Lung microvascular endothelial cell (primary cell): Measurements from ENCODE around the gene UGT1A9. TPM values are rescaled to one million over a fixed set of nuclear protein-coding genes. Genes with fewer than 3 reads are reported as not detected.

Experiments
- DNase-seq, 2 donors: peaks; one replicate each; pipeline versions ENCODE4 v3.0.0 to v3.0.0-alpha.2; 2010; ENCODE audit warnings: low read depth in 2 of 2
- total RNA-seq: library from RNA; depleted of rRNA; stranded (reverse); fragments of >200 nt; gene quantifications from 2 replicates; pipeline ENCODE4 v1.2.1, GENCODE V29; 2014

Gene UGT1A9
- total RNA-seq, 1 donor from 2014 or later: not detected

GRCh38 chr2:233816771-233817170, 145.1 kb downstream of the UGT1A9 start:
- no peak for DNase-seq

DNA sequence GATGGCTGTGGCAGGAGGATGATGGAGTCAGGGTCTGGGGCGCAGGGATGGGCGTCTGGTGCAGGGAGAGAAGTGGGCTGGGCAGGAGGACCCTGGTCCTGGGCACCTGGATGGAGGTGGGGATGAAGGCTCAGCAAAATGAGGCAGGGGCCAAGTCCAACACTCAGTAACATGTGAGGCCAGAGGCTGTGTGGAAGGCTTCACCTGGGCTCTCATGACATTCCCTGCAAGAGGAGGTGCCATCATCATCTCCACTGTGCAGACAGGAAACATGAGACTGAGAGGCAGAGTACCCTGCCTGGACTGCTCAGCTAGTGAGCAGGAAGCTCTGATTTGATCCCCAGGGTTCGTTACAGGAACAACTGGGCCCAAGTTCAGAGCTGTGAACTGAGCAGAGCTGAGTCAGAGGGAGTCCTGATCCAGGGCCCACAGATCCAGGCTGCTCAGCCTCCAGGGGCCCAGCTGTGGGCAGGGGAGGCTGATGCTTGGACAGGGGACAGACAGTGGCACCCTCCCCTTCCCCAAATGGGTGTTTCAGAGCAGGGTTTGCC, 145.7 kb downstream of the UGT1A9 start:
- no peak for DNase-seq

DNA sequence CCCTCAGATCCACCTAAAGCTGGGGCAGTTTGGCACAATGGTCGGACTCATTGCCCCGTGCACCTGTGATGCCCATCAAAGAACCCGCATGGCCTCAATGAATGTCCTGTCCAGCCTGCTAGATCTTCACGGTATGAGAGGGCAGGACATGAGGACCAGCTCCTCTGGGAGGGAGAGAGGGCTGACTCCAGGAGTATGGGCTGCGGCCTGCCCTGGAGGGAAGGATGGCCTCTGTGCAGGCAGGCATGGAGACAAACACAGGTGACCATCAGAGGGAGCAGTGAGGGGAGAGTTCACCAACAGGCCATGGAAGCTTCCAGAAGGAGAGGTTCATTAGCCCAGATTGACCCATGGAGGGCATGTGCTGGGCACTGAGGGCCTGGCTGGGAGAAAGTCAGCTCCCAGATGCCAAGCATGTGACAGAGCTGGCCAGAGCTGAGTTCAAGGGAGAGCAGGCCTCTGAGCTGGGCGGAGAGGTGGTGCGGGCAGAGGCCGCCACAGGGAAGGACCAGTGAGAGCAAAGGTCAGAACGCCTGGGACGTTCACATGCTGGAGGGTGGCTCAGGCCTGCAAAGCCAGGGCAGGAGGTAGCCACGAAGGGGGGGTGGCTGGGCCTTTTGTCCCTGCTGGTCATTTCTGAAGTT, 146.4 kb downstream of the UGT1A9 start:
- no peak for DNase-seq

DNA sequence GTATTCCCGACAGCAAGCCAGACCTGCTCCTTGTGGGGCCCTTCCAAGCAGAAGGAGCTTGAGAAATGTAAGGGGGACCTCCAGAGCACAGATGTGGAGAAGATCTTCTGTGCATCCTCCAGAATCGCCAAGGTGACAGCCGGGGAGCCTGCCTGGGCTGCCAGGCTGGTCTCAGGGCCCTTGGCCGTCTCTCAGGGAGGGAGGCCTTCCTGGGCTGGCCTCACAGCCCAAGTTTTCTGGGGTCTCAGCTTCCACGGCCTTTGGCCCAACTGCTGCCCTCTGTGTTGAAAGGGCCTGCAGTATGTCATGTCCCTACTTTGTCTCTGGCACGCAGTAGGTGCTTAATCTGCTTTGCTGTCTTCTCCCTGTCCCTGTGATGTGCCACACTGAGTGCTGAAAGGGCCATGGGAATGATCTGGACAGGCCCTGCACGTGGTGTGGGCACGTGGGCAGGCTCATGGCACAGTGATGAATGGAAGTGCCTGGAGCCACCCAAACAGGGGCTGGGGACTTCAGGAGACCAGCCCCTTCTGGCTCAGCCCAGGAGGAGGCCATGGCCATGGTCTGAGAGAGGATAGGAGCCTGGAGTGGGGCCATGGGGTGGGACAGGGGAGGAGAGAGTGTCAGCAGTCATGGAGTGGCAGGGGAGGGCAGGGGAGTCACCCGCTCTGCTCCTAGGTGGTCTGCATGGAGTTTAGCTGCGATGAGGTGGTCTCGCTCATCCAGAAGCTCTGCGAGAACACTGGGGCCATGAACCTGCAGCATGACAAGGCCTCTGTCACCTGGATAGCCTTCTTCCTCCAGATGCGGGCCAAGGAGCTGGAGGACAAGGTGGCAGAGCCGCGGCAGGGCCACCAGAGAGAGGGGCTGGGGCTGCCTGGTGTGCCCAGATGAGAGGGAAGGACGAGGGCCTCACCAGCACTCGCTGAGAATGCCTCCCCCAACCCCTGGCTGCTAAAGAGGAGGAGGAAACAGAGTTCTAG, 147.2 kb downstream of the UGT1A9 start:
- DNase-seq: no peak

GRCh38 chr2:233819884-233820773, 148.4 kb downstream of the UGT1A9 start:
- no peak for DNase-seq

DNA sequence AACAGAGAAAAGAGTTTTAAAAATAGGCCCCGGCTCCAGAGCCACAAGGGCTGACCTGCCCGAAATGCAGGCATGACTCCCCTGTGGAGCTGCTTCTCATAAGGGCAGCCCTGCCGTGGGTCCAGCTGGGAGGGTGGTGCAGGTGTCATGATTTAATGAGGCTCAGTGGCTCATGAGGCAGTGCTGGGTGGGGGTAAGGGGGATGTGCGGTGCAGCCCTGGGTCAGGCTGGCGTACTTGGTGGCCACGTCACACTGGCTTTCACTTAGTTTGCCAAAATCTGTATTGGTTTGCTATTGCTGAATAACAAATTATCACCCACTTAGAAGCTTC, 149.0 kb downstream of the UGT1A9 start:
- no peak for DNase-seq

DNA sequence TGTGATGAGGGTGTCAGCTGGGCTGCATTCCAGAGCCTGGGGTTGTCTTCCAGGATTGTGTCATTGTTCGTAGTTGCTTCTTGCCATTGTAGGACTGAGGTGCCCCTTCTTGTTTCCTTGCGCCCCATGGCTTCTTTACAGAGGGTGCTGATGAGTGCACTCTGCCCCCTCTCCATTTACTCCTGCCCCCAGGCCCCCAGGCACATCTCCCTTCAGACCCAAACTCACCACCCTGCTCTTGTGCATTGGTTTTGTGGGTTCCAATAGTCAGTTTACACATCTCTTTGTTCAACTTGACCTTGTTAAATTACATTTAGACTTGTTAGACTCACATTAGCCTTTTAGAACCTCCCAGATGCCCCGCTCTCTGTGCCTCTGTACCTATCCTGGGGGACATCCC, 149.5 kb downstream of the UGT1A9 start:
- no peak for DNase-seq

GRCh38 chr2:233821709-233822100, 150.0 kb downstream of the UGT1A9 start:
- DNase-seq: no peak

DNA sequence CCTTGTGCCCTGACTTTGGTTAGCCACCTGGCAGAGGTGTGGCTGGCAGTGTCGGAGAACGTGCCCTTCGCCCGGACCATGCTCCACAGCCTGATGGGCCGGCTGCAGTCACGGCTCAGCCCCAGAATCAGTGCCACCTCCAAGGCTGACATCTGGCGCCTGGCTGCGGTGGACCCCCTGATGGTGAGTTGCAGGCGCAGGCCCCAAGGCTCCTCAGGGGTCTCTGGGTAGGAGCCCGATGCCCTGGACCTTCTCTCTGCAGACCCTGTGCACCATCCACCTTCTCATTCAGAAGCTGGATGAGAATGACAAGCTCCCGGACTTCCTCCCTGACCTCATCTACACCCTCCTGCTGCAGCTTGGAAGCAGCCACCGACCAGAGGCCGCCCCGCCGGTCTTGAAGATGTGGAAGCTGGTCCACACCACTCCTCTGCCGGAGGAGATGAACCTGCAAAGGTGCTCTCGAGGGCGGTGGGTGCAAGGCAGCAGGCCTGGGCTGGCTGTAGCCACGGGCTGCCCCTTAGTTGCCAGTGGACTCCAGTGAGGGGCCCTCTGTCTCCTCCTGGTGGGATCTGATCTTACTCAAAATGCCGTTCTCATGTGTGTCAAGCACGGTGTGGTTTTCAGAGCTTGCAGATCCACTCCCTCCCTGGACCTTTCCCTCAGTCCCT, 150.5 kb downstream of the UGT1A9 start:
- no peak for DNase-seq

Other genes starting within 250 kb of the UGT1A9 start
- gene USP40, start 105.1 kb upstream of the UGT1A9 start, total RNA-seq: 15.5 and 19.2 TPM in 2 replicates
- not detected in 2 replicates for gene UGT1A8, start 54.3 kb upstream of the UGT1A9 start, total RNA-seq
- not detected in 2 replicates for gene UGT1A10, start 35.5 kb upstream of the UGT1A9 start, total RNA-seq
- gene UGT1A7, start 10.0 kb downstream of the UGT1A9 start, total RNA-seq: not detected in 2 replicates
- gene UGT1A6, start 21.0 kb downstream of the UGT1A9 start, total RNA-seq: not detected in 2 replicates
- not detected in 2 replicates for gene UGT1A5, start 41.0 kb downstream of the UGT1A9 start, total RNA-seq
- not detected in 2 replicates for gene UGT1A4, start 46.8 kb downstream of the UGT1A9 start, total RNA-seq
- gene UGT1A3, start 57.1 kb downstream of the UGT1A9 start, total RNA-seq: not detected in 2 replicates
- gene UGT1A1, start 88.4 kb downstream of the UGT1A9 start, total RNA-seq: not detected in 2 replicates
- gene MROH2A, start 106.4 kb downstream of the UGT1A9 start, total RNA-seq: not detected in 2 replicates
- gene HJURP, start 182.6 kb downstream of the UGT1A9 start, total RNA-seq: 2.0 and 5.0 TPM in 2 replicates
- not detected in 2 replicates for gene TRPM8, start 245.5 kb downstream of the UGT1A9 start, total RNA-seq